ENCODE measurements around the gene RERE.
"Not testable (repeated sequence)": the region's sequence is repeated elsewhere in the genome, so short reads cannot be mapped to it uniquely, and the experiment has no call there.

Gene RERE

GRCh38 chr1:8533907-8534306 is 283.5 kb downstream of the RERE start:
- DNase-seq = peak; percentile 9

- no peak for DNase-seq
These were observed 284.3 kb downstream of the RERE start for GRCh38 chr1:8533124-8533523.

GRCh38 chr1:8529901-8530300 is 287.5 kb downstream of the RERE start:
- DNase-seq = no peak

- DNase-seq = no peak
These were observed 289.5 kb downstream of the RERE start for GRCh38 chr1:8527941-8528340.

- peak; percentile 97 for DNase-seq
These were observed 291.7 kb downstream of the RERE start for GRCh38 chr1:8525558-8526275.

GRCh38 chr1:8525216-8525557 is 292.3 kb downstream of the RERE start:
- peak; percentile 23 for DNase-seq

- DNase-seq = no peak
These were observed 292.7 kb downstream of the RERE start for GRCh38 chr1:8524627-8525157.

GRCh38 chr1:8523666-8524206 is 293.7 kb downstream of the RERE start:
- peak; percentile 7 for DNase-seq

- DNase-seq = no peak
These were observed 296.9 kb downstream of the RERE start for GRCh38 chr1:8520483-8520966.

- no peak for DNase-seq
These were observed 298.3 kb downstream of the RERE start for GRCh38 chr1:8519167-8519566.

GRCh38 chr1:8518490-8518801 is 299.0 kb downstream of the RERE start:
- DNase-seq = no peak

- DNase-seq = no peak
These were observed 299.6 kb downstream of the RERE start for GRCh38 chr1:8517661-8518489.

GRCh38 chr1:8516793-8517556 is 300.5 kb downstream of the RERE start:
- peak; percentile 52 for DNase-seq

GRCh38 chr1:8516278-8516777 is 301.1 kb downstream of the RERE start:
- DNase-seq = no peak

GRCh38 chr1:8512504-8512903 is 304.9 kb downstream of the RERE start:
- DNase-seq = no peak

GRCh38 chr1:8510041-8510823 is 307.2 kb downstream of the RERE start:
- DNase-seq = peak; percentile 39

- no peak for DNase-seq
These were observed 307.9 kb downstream of the RERE start for GRCh38 chr1:8509579-8509978.

GRCh38 chr1:8506995-8507615 is 310.3 kb downstream of the RERE start:
- DNase-seq = no peak

- no peak for DNase-seq
These were observed 311.0 kb downstream of the RERE start for GRCh38 chr1:8506456-8506855.

GRCh38 chr1:8503842-8504241 is 313.6 kb downstream of the RERE start:
- DNase-seq = no peak

GRCh38 chr1:8502949-8503348 is 314.5 kb downstream of the RERE start:
- DNase-seq = not testable (repeated sequence)
